ENCODE measurements around the gene CCNE1. TPM values are rescaled to one million over a fixed set of nuclear protein-coding genes. Genes with fewer than 3 reads are reported as not detected.

CCNE1 gene
- polyA plus RNA-seq, 1 of the 3 experiments (the other 2 are of a cell fraction): 8.9 TPM

GRCh38 chr19:29855087-29855486, 43.3 kb downstream of the CCNE1 start:
- DNase-seq: no peak
- H3F3A ChIP-seq (replicated peaks; ENCODE audit: insufficient read depth): no peaks in the 10 kb centered on the region
- no peaks in the 10 kb centered on the region; the same call in 1 of the 2 replicates for H3K27me3 ChIP-seq (ENCODE audit: insufficient read depth)
- H3K4me2 ChIP-seq: no peak overlapping the region
- H3K4me1 ChIP-seq (ENCODE audit: control insufficient read depth in 1 of 2, insufficient read depth in 2 of 2, low read depth in 1 of 2, low read length in 1 of 2): no peaks in the 10 kb centered on the region; a peak in 1 of 4 replicates
- no peaks in the 10 kb centered on the region for H3K9me3 ChIP-seq
- H3K4me3 ChIP-seq (ENCODE audit: low read depth in 2 of 2, low read length in 1 of 2): no peak overlapping the region
- no peak overlapping the region for H3K27ac ChIP-seq (ENCODE audit: low read depth in 2 of 2, low read length in 1 of 2)
- no peak overlapping the region for H3K9ac ChIP-seq
- TF ChIP-seq USF1 (IDR thresholded peaks at IDR 0.05; ENCODE audit: borderline replicate concordance, low read depth) (0 out of 2 replicates have a peak, but pooled peaks have one; percentile 18), EZH2phosphoT487 (IDR thresholded peaks at IDR 0.05; ENCODE audit: borderline replicate concordance, low read depth) (no peak)
- no peaks in the 10 kb centered on the region for H3K9me2 ChIP-seq
- H2AFZ ChIP-seq (ENCODE audit: low read depth): no peak overlapping the region
- ChIA-PET POLR2A (no interaction called here), CTCF (interaction anchor here (1.1 to 2.4 kb wide), 2 partner anchors 12 to 18 kb away, joined by 3 to 9 read pairs; no protein-coding TSS in a partner anchor)
- 80% methylated on average over 4 of the region's 4 CpGs for WGBS (ENCODE audit: low lambda C conversion rate)
- H3K36me3 ChIP-seq (replicated peaks in 1 of 2; ENCODE audit: control insufficient read depth in 1 of 2, insufficient read depth in 2 of 2, low read length in 1 of 2): no peaks in the 10 kb centered on the region
- no peaks in the 10 kb centered on the region for H3K79me2 ChIP-seq (ENCODE audit: insufficient read depth)
- H4K20me1 ChIP-seq (ENCODE audit: insufficient read depth): no peaks in the 10 kb centered on the region

- Histone ChIP-seq H3K27ac (ENCODE audit: low read depth in 2 of 2, low read length in 1 of 2) (no peak overlapping the region), H3K9me2 (no peaks in the 10 kb centered on the region), H3K27me3 (ENCODE audit: insufficient read depth) (no peaks in the 10 kb centered on the region; the same call in 1 of the 2 replicates), H4K20me1 (ENCODE audit: insufficient read depth) (no peaks in the 10 kb centered on the region), H3K79me2 (ENCODE audit: insufficient read depth) (no peaks in the 10 kb centered on the region), H3F3A (replicated peaks; ENCODE audit: insufficient read depth) (no peaks in the 10 kb centered on the region), H3K4me3 (ENCODE audit: low read depth in 2 of 2, low read length in 1 of 2) (no peak overlapping the region), H3K9ac (no peak overlapping the region), H3K36me3 (replicated peaks in 1 of 2; ENCODE audit: control insufficient read depth in 1 of 2, insufficient read depth in 2 of 2, low read length in 1 of 2) (no peaks in the 10 kb centered on the region), H2AFZ (ENCODE audit: low read depth) (no peak overlapping the region), H3K4me2 (no peak overlapping the region), H3K4me1 (ENCODE audit: control insufficient read depth in 1 of 2, insufficient read depth in 2 of 2, low read depth in 1 of 2, low read length in 1 of 2) (no peaks in the 10 kb centered on the region; a peak in 1 of 4 replicates), H3K9me3 (no peaks in the 10 kb centered on the region)
- TF ChIP-seq USF2 (IDR thresholded peaks at IDR 0.05; ENCODE audit: borderline replicate concordance, low read depth, low read length) (no peak), NRF1 (IDR thresholded peaks at IDR 0.05; ENCODE audit: low read depth, low read length) (no peak), TCF12 (IDR thresholded peaks at IDR 0.05) (no peak), MAX (IDR thresholded peaks at IDR 0.05; ENCODE audit: low read depth) (no peak), FOXJ3 (CRISPR knock-in tag; IDR thresholded peaks at IDR 0.05) (no peak), GATA2 (CRISPR knock-in tag; IDR thresholded peaks at IDR 0.05) (no peak), ZBTB33 (IDR thresholded peaks at IDR 0.05; ENCODE audit: borderline replicate concordance, low read depth) (no peak), FOXM1 (IDR thresholded peaks at IDR 0.05; ENCODE audit: low read depth) (no peak), YY1 (IDR thresholded peaks at IDR 0.05; ENCODE audit: low read depth) (no peak)
- ChIA-PET POLR2A (no interaction called here), CTCF (interaction anchor here (0.7 to 2.8 kb wide), 2 partner anchors 11 to 15 kb away, joined by 4 to 11 read pairs; no protein-coding TSS in a partner anchor)
- 75% methylated on average over 20 of the region's 20 CpGs for WGBS (ENCODE audit: low lambda C conversion rate)
- DNase-seq: no peak
Measured at GRCh38 chr19:29855741-29856500, 44.1 kb downstream of the CCNE1 start.
